ENCODE data around the gene ZNF574.

- TF ChIP-seq REST (IDR thresholded peaks at IDR 0.05; ENCODE audit: low read depth, low read length) = 0 out of 2 replicates have a peak, but pooled peaks have one; percentile 42
- TF ChIP-seq, protein P1, sequence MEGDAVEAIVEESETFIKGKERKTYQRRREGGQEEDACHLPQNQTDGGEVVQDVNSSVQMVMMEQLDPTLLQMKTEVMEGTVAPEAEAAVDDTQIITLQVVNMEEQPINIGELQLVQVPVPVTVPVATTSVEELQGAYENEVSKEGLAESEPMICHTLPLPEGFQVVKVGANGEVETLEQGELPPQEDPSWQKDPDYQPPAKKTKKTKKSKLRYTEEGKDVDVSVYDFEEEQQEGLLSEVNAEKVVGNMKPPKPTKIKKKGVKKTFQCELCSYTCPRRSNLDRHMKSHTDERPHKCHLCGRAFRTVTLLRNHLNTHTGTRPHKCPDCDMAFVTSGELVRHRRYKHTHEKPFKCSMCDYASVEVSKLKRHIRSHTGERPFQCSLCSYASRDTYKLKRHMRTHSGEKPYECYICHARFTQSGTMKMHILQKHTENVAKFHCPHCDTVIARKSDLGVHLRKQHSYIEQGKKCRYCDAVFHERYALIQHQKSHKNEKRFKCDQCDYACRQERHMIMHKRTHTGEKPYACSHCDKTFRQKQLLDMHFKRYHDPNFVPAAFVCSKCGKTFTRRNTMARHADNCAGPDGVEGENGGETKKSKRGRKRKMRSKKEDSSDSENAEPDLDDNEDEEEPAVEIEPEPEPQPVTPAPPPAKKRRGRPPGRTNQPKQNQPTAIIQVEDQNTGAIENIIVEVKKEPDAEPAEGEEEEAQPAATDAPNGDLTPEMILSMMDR (IDR thresholded peaks at IDR 0.05) = no peak
- no peak for TF ChIP-seq EP300 (IDR thresholded peaks at IDR 0.05; ENCODE audit: borderline replicate concordance in 1 of 2, low read depth in 1 of 2, low read length in 1 of 2)
- TF ChIP-seq ZBTB33 (IDR thresholded peaks at IDR 0.05; ENCODE audit: borderline replicate concordance, low read depth) = no peak
- no peak for TF ChIP-seq SIN3A (IDR thresholded peaks at IDR 0.05; ENCODE audit: borderline replicate concordance, low read depth, low read length)
- TF ChIP-seq NFIC (IDR thresholded peaks at IDR 0.05; ENCODE audit: borderline replicate concordance) = no peak
- no peak for TF ChIP-seq IRF3 (IDR thresholded peaks at IDR 0.05; ENCODE audit: low read depth, low read length)
Observed at GRCh38 chr19:42054205-42054604, 21.8 kb upstream of the ZNF574 start.
